ENCODE results near the gene IGSF5.

The IGSF5 gene

GRCh38 chr21:39843483-39843882 lies 98.5 kb downstream of the IGSF5 start:
- POLR2A ChIA-PET, result no interaction called here

GRCh38 chr21:39843916-39844315 lies 98.9 kb downstream of the IGSF5 start:
- Histone ChIP-seq H3K4me3 (ENCODE audit: low read depth, low read length) (no peak overlapping the region), H3K27ac (ENCODE audit: extremely low read depth, low read depth, low read length) (no peak overlapping the region), H3K36me3 (ENCODE audit: control insufficient read depth in 2 of 2, insufficient read depth in 1 of 2, low read length in 2 of 2) (no peaks in the 10 kb centered on the region), H3K9me3 (ENCODE audit: control insufficient read depth, insufficient read depth, low read depth, low read length) (no peaks in the 10 kb centered on the region), H3K4me1 (ENCODE audit: control insufficient read depth, insufficient read depth, low read length) (no peaks in the 10 kb centered on the region)
- CTCF ChIA-PET, result no interaction called here
- POLR2A ChIA-PET, result no interaction called here
- no peak for TF ChIP-seq INSM2 (tag by site-specific recombination; IDR thresholded peaks at IDR 0.05)

More at GRCh38 chr21:39843483-39843882, 98.5 kb downstream of the IGSF5 start:
- H3K4me3 ChIP-seq (ENCODE audit: low read depth, low read length), result no peak overlapping the region
- H3K36me3 ChIP-seq (ENCODE audit: control insufficient read depth in 2 of 2, insufficient read depth in 1 of 2, low read length in 2 of 2), result no peaks in the 10 kb centered on the region
- CTCF ChIA-PET, result no interaction called here
- H3K4me1 ChIP-seq (ENCODE audit: control insufficient read depth, insufficient read depth, low read length), result no peaks in the 10 kb centered on the region
- H3K27ac ChIP-seq (ENCODE audit: extremely low read depth, low read depth, low read length), result no peak overlapping the region
- no peaks in the 10 kb centered on the region for H3K9me3 ChIP-seq (ENCODE audit: control insufficient read depth, insufficient read depth, low read depth, low read length)
- TF ChIP-seq SP2 (tag by site-specific recombination; IDR thresholded peaks at IDR 0.05), result no peak
- no peak for TF ChIP-seq ZNF335 (tag by site-specific recombination; conservative IDR thresholded peaks at IDR 0.05)
- TF ChIP-seq ZNF157 (tag by site-specific recombination; IDR thresholded peaks at IDR 0.05), result no peak
- no peak for TF ChIP-seq ZNF112 (tag by site-specific recombination; IDR thresholded peaks at IDR 0.05)
- no peak for TF ChIP-seq FEZF1 (tag by site-specific recombination; IDR thresholded peaks at IDR 0.05)
- TF ChIP-seq ZNF404 (tag by site-specific recombination; IDR thresholded peaks at IDR 0.05), result no peak
- no peak for TF ChIP-seq SCRT1 (tag by site-specific recombination; IDR thresholded peaks at IDR 0.05; ENCODE audit: borderline replicate concordance)
- no peak for TF ChIP-seq ZNF660 (tag by site-specific recombination; IDR thresholded peaks at IDR 0.05)
- TF ChIP-seq ZNF19 (tag by site-specific recombination; IDR thresholded peaks at IDR 0.05; ENCODE audit: low read depth), result no peak
- no peak for TF ChIP-seq ZNF707 (tag by site-specific recombination; IDR thresholded peaks at IDR 0.05)
- TF ChIP-seq ZNF292 (tag by site-specific recombination; IDR thresholded peaks at IDR 0.05; ENCODE audit: borderline replicate concordance, low read depth), result no peak

GRCh38 chr21:39845571-39846130 lies 100.7 kb downstream of the IGSF5 start:
- no peak for TF ChIP-seq KLF10 (tag by site-specific recombination; IDR thresholded peaks at IDR 0.05)
- no peak for TF ChIP-seq ZFP37 (tag by site-specific recombination; IDR thresholded peaks at IDR 0.05)
- Histone ChIP-seq H3K9me3 (ENCODE audit: control insufficient read depth, insufficient read depth, low read depth, low read length) (no peaks in the 10 kb centered on the region), H3K27ac (ENCODE audit: extremely low read depth, low read depth, low read length) (no peak overlapping the region), H3K4me1 (ENCODE audit: control insufficient read depth, insufficient read depth, low read length) (no peaks in the 10 kb centered on the region), H3K36me3 (ENCODE audit: control insufficient read depth in 2 of 2, insufficient read depth in 1 of 2, low read length in 2 of 2) (no peaks in the 10 kb centered on the region), H3K4me3 (ENCODE audit: low read depth, low read length) (no peak overlapping the region)
- ChIA-PET POLR2A (no interaction called here), CTCF (interaction anchor here (0.7 to 2.2 kb wide), 3 partner anchors 10 to 57 kb away, joined by 3 to 7 read pairs (median 3); partner anchors contain the start of gene PCP4)

- ChIA-PET POLR2A (no interaction called here), CTCF (interaction anchor here (0.6 kb wide), 1 partner anchor 196 kb away, joined by 5 read pairs; no protein-coding TSS in a partner anchor)
- no peaks in the 10 kb centered on the region for H3K9me3 ChIP-seq (ENCODE audit: control insufficient read depth, insufficient read depth, low read depth, low read length)
- no peak for TF ChIP-seq MYNN (tag by site-specific recombination; IDR thresholded peaks at IDR 0.05; ENCODE audit: borderline replicate concordance)
- TF ChIP-seq ZNF529 (tag by site-specific recombination; IDR thresholded peaks at IDR 0.05; ENCODE audit: insufficient replicate concordance), result no peak
- TF ChIP-seq ZXDB (tag by site-specific recombination; IDR thresholded peaks at IDR 0.05), result no peak
- TF ChIP-seq ZNF18 (tag by site-specific recombination; IDR thresholded peaks at IDR 0.05), result no peak
- no peak for TF ChIP-seq ZNF580 (tag by site-specific recombination; IDR thresholded peaks at IDR 0.05)
- no peak for TF ChIP-seq ZSCAN18 (tag by site-specific recombination; IDR thresholded peaks at IDR 0.05)
- TF ChIP-seq ZFP69B (tag by site-specific recombination; IDR thresholded peaks at IDR 0.05), result no peak
- no peak for TF ChIP-seq HIC1 (tag by site-specific recombination; IDR thresholded peaks at IDR 0.05)
Measured at GRCh38 chr21:39847877-39848276, 102.9 kb downstream of the IGSF5 start.

More at GRCh38 chr21:39847877-39848276, 102.9 kb downstream of the IGSF5 start:
- Histone ChIP-seq H3K4me3 (ENCODE audit: low read depth, low read length) (no peak overlapping the region), H3K36me3 (ENCODE audit: control insufficient read depth in 2 of 2, insufficient read depth in 1 of 2, low read length in 2 of 2) (no peaks in the 10 kb centered on the region), H3K27ac (ENCODE audit: extremely low read depth, low read depth, low read length) (no peak overlapping the region), H3K4me1 (ENCODE audit: control insufficient read depth, insufficient read depth, low read length) (peaks cover 10% of the 10 kb centered on the region; the same call in 1 of the 2 replicates)
